Tibial nerve (tissue), 4 donors: ENCODE measurements around the gene RPUSD1. TPM values are rescaled to one million over a fixed set of nuclear protein-coding genes. Genes with fewer than 3 reads are reported as not detected.

Experiments used
- DNase-seq, 2 donors: peaks; one replicate each; pipeline ENCODE4 v3.0.0-alpha.2; 2019; ENCODE audit warnings: low spot score in 2 of 2
- H3K27ac ChIP-seq, 4 donors: fragments of 200-600 bp; sonication (generic) in 3 of 4; one replicate each; pipeline ENCODE4 v1.5.1; 2017 to 2019; ENCODE audit warnings: mild to moderate bottlenecking in 1 of 4
- H3K27me3 ChIP-seq, 2 donors: fragments of 200-600 bp; sonication (generic) in 1 of 2; one replicate each; pipeline versions ENCODE4 v1.5.1 to v1.6.0; 2017 to 2019
- H3K36me3 ChIP-seq, 3 donors: fragments of 200-600 bp; sonication (generic); one replicate each; pipeline ENCODE4 v1.5.1; 2018 to 2019
- H3K4me1 ChIP-seq, 4 donors: fragments of 200-600 bp; sonication (generic) in 3 of 4; one replicate each; pipeline ENCODE4 v1.5.1; 2017 to 2019
- H3K4me3 ChIP-seq, 4 donors: fragments of 200-600 bp; sonication (generic) in 3 of 4; one replicate each; pipeline ENCODE4 v1.5.1; 2017 to 2019; ENCODE audit warnings: mild to moderate bottlenecking in 1 of 4, moderate library complexity in 1 of 4
- H3K9me3 ChIP-seq, 4 donors: fragments of 200-600 bp; sonication (generic) in 3 of 4; one replicate each; pipeline ENCODE4 v1.5.1; 2017 to 2019
- EP300 ChIP-seq, 2 donors: sonication (generic); formaldehyde crosslinking; IDR thresholded peaks; one replicate each; pipeline ENCODE4 v1.6.1; 2017; ENCODE audit warnings: antibody characterized with exemption in 2 of 2, mild to moderate bottlenecking in 1 of 2
- POLR2A ChIP-seq, 2 donors: fragments of 450-650 bp; IDR thresholded peaks; one replicate each; pipeline ENCODE4 v1.6.1; 2017; ENCODE audit warnings: antibody characterized with exemption in 2 of 2, mild to moderate bottlenecking in 2 of 2, moderate library complexity in 2 of 2
- WGBS, 2 donors: methylation state at CpG; one replicate each; pipeline ENCODE4 v1.1.5; 2018; 5-methylcytosine and 5-hydroxymethylcytosine counted together
- total RNA-seq, 4 donors: library from RNA; depleted of rRNA; stranded (reverse); fragments of >200 nt; gene quantifications; one replicate each; pipeline ENCODE4 v1.1.0, GENCODE V29; 2016
- TF ChIP-seq, protein P1 (sequence below), 5 experiments: fragments of 200-600 bp in 3 of 5; fragments of 450-650 bp in 2 of 5; sonication (generic) in 3 of 5; IDR thresholded peaks; one replicate each; pipeline ENCODE4 v1.5.1; 2016 to 2019; ENCODE audit warnings: antibody characterized with exemption in 5 of 5, mild to moderate bottlenecking in 3 of 5, moderate library complexity in 2 of 5

Gene RPUSD1
- total RNA-seq, 4 donors from 2014 or later, result 8.5 to 18.3 (median 12.5) TPM

DNA sequence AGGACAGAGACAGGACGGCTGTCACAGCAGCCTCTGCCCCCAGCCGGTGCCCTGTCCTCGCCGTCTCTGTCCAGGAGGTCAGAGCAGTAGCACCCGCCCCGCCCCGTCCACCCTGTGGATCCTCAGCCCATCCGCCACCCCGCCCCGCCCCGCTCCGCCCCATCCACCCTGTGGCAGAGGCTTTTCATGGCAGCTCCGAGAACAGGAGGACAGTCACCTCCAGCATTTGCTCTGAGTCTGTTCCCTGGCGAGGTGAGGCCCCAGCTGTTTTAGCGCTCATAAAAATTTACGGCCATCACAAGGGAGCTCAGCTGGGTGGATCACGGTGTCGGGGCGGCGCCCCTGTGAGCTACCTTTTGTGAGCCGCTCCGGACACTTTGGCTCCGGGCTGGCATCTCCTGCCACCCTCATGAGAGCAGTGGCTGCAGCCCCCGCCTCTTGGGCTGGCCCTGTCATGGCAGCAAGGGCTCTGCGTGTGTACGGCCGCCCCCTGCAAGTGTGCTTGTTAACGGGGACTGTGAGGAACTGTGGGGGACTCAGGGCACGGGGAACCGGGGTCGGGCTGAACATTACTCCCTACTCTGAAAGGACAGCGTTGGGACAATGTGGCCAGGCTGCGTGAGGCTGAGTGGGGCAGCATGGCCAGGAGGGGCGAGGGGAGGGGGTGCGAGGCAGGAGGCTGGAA lies 44.6 kb upstream of the RPUSD1 start:
- H3K36me3 ChIP-seq, result no peaks in the 10 kb centered on the region
- TF ChIP-seq, protein P1, sequence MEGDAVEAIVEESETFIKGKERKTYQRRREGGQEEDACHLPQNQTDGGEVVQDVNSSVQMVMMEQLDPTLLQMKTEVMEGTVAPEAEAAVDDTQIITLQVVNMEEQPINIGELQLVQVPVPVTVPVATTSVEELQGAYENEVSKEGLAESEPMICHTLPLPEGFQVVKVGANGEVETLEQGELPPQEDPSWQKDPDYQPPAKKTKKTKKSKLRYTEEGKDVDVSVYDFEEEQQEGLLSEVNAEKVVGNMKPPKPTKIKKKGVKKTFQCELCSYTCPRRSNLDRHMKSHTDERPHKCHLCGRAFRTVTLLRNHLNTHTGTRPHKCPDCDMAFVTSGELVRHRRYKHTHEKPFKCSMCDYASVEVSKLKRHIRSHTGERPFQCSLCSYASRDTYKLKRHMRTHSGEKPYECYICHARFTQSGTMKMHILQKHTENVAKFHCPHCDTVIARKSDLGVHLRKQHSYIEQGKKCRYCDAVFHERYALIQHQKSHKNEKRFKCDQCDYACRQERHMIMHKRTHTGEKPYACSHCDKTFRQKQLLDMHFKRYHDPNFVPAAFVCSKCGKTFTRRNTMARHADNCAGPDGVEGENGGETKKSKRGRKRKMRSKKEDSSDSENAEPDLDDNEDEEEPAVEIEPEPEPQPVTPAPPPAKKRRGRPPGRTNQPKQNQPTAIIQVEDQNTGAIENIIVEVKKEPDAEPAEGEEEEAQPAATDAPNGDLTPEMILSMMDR (IDR thresholded peaks at IDR 0.05), result no peak
- TF ChIP-seq EP300 (IDR thresholded peaks at IDR 0.05) (no peak), POLR2A (IDR thresholded peaks at IDR 0.05) (no peak)
- no peak overlapping the region for H3K27ac ChIP-seq
- WGBS, 2 donors, result 39 to 47% methylated on average over 31 of the region's 35 CpGs
- H3K4me1 ChIP-seq, result peaks cover 0 to 9% (median 0%) of the 10 kb centered on the region in 4 donors
- peaks cover 0 to 35% of the 10 kb centered on the region in 2 donors for H3K27me3 ChIP-seq
- DNase-seq, result no peak
- H3K4me3 ChIP-seq, result no peak overlapping the region
- H3K9me3 ChIP-seq, result peaks cover 0 to 45% (median 8%) of the 10 kb centered on the region in 4 donors

DNA sequence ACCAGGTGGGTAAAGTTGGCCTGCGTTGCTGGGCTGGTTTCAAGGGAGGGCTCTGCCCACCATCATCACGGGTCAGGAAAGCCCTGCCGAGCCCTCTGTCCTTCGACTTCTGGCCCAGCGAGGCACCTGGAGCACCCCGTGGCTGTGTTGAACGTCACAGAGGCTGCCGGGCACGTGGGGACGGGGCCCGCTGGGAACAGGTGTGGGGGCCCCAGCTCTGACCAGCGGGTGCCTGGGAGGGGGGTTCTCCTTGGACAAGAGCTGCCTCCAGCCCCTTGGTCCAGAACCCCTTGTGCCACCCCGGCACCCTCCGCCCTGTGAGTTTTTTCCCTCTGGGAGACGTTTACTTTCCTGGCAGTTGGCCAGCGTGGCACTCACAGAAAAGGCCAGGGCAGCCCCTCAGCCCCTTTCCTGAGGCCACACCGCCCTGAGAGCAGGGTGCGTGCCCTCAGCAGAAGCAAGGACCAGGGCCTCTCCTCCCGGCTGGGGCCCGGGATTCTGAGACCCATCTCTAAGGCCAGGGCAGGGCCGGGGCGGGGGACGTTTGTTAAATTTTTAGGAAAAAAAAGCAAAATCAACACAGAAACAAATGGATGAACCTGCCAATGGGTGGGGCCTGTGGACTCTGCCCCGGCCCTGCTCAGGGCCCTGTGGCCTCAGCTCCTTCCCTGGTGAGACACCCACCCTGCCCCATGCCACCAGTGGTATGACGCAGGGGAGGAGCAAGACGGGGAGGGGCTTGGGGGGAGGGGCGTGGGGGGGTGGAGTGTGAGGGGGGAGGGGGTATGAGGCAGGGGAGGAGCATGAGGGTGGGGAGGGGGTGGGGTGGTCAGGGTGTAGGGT lies 43.6 kb upstream of the RPUSD1 start:
- H3K36me3 ChIP-seq, result no peaks in the 10 kb centered on the region
- H3K4me3 ChIP-seq, result no peak overlapping the region
- H3K4me1 ChIP-seq, result peaks cover 0 to 9% (median 0%) of the 10 kb centered on the region in 4 donors
- no peak for DNase-seq
- H3K27me3 ChIP-seq, result peaks cover 0 to 35% of the 10 kb centered on the region in 2 donors
- TF ChIP-seq POLR2A (IDR thresholded peaks at IDR 0.05) (no peak), EP300 (IDR thresholded peaks at IDR 0.05) (no peak)
- TF ChIP-seq, protein P1 (IDR thresholded peaks at IDR 0.05), result no peak
- no peak overlapping the region for H3K27ac ChIP-seq
- peaks cover 0 to 35% (median 5%) of the 10 kb centered on the region in 4 donors for H3K9me3 ChIP-seq
- WGBS, 2 donors, result 47 to 61% methylated on average over 16 to 23 of the region's 27 CpGs

DNA sequence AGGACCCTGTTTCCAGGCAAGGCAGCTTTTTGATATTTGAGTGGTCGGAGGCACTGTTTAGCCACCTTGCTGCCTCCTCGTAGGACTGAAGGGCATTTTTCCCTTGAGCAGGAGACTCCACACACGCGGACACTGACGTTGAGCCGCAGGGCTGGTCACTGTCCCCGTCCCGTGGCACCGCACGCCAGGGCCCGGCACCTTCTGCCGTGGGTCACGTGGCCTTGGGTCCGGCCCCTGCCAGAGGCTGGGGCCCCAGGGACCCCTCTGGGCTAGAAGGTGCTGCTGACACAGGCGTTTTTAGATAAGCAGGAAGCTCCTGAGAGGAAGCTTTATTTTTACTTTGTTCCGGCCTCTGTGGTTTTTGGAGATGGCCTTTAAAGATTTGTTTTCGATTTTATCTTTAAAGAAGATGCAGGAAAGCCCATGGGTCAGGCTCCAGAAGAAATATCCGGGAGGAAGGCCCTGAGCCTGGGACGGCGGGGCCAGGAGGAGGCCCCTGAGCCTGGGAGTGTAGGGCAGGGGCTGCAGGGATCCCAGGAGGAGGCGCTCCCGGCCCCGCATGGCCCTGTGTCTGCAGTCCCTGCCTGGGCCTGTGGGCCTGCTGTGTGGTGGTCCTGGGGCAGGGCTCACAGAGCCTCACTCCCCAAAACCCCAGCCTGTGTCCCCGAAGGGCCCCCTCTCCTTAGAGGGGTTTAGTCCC lies 42.8 kb upstream of the RPUSD1 start:
- no peak for DNase-seq
- TF ChIP-seq POLR2A (IDR thresholded peaks at IDR 0.05), result no peak
- TF ChIP-seq, protein P1 (IDR thresholded peaks at IDR 0.05), result no peak
- no peak for TF ChIP-seq EP300 (IDR thresholded peaks at IDR 0.05)
- peaks cover 0 to 9% (median 0%) of the 10 kb centered on the region in 4 donors for H3K4me1 ChIP-seq
- H3K4me3 ChIP-seq, result no peak overlapping the region
- H3K9me3 ChIP-seq, result peaks cover 0 to 28% (median 3%) of the 10 kb centered on the region in 4 donors
- H3K27ac ChIP-seq, result no peak overlapping the region
- H3K27me3 ChIP-seq, result peaks cover 0 to 38% of the 10 kb centered on the region in 2 donors
- no peaks in the 10 kb centered on the region for H3K36me3 ChIP-seq
- 57 to 69% methylated on average over 22 to 24 of the region's 24 CpGs for WGBS, 2 donors

DNA sequence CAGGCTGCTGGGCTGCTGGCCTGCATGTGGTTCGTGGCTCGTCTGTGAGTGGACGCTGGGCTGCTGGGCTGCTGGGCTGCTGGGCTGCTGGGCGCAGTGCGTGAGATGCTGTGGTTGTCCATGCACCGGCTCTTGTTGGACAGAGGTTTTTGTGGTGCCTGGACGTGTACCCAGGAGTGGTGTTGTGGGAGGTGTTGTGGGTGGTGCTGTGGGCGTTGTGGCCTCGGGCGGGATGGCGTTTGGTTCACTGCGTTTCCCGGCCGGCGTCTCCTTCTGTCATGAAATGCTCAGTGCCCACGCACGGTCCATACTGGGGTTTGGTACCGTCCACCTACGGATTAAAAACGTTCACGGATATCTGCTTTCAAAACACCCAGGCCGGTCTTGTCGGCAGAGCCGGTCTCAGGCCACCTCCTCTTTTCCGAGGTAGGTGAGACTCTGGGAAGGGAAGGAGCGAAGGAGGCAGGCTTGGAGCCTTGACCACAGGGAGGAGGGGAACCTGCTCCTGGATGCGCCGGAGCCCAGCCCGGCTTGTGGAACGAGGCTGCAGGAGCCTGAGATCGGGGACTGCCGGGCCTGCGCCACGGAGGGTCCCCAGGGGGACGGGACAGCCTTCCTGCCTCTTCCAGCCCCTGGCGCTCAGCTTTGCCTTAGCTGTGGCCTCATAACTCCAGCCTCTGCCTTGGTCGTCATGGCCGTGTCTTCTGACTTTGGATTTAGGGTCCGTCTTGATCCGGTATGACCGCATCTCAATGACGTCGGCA lies 42.1 kb upstream of the RPUSD1 start:
- no peak overlapping the region for H3K27ac ChIP-seq
- no peak for DNase-seq
- H3K27me3 ChIP-seq, result peaks cover 0 to 45% of the 10 kb centered on the region in 2 donors
- H3K4me3 ChIP-seq, result no peak overlapping the region
- peaks cover 0 to 14% (median 0%) of the 10 kb centered on the region in 4 donors for H3K4me1 ChIP-seq
- peaks cover 0 to 20% (median 0%) of the 10 kb centered on the region in 4 donors for H3K9me3 ChIP-seq
- no peaks in the 10 kb centered on the region for H3K36me3 ChIP-seq
- 84 to 86% methylated on average over 42 to 43 of the region's 43 CpGs for WGBS, 2 donors
- no peak for TF ChIP-seq EP300 (IDR thresholded peaks at IDR 0.05)
- TF ChIP-seq, protein P1 (IDR thresholded peaks at IDR 0.05), result no peak
- TF ChIP-seq POLR2A (IDR thresholded peaks at IDR 0.05), result no peak
